Suprapubic skin (tissue), 4 donors: ENCODE measurements around the gene CREB5. TPM values are rescaled to one million over a fixed set of nuclear protein-coding genes. Genes with fewer than 3 reads are reported as not detected.

Experiments
- DNase-seq, 2 donors: peaks; one replicate each; pipeline ENCODE4 v3.0.0-alpha.2; 2019; ENCODE audit warnings: low spot score in 2 of 2
- H3K27ac ChIP-seq: fragments of 200-600 bp; sonication (generic); one replicate; pipeline ENCODE4 v1.5.1; 2019
- H3K27me3 ChIP-seq: fragments of 200-600 bp; sonication (generic); one replicate; pipeline ENCODE4 v1.5.1; 2019
- H3K36me3 ChIP-seq: fragments of 200-600 bp; sonication (generic); one replicate; pipeline ENCODE4 v1.5.1; 2019
- H3K4me1 ChIP-seq: fragments of 200-600 bp; sonication (generic); one replicate; pipeline ENCODE4 v1.5.1; 2019
- H3K4me3 ChIP-seq: fragments of 200-600 bp; sonication (generic); one replicate; pipeline ENCODE4 v1.5.1; 2019; ENCODE audit warnings: mild to moderate bottlenecking
- H3K9me3 ChIP-seq: fragments of 200-600 bp; sonication (generic); one replicate; pipeline ENCODE4 v1.5.1; 2019
- CTCF ChIP-seq, 2 donors: fragments of 200-600 bp in 1 of 2; fragments of 450-650 bp in 1 of 2; sonication (generic) in 1 of 2; IDR thresholded peaks; one replicate each; pipeline ENCODE4 v1.5.1; 2016 to 2019; ENCODE audit warnings: antibody characterized with exemption in 2 of 2, mild to moderate bottlenecking in 1 of 2, moderate library complexity in 1 of 2
- EP300 ChIP-seq: sonication (generic); formaldehyde crosslinking; IDR thresholded peaks from one replicate; pipeline ENCODE4 v1.6.1; 2017; ENCODE audit warnings: antibody characterized with exemption
- POLR2A ChIP-seq, 2 donors: fragments of 450-650 bp; IDR thresholded peaks; one replicate each; pipeline ENCODE4 v1.6.1; 2017; ENCODE audit warnings: antibody characterized with exemption in 2 of 2, mild to moderate bottlenecking in 2 of 2, moderate library complexity in 2 of 2
- POLR2AphosphoS5 ChIP-seq, 3 donors: sonication (generic); formaldehyde crosslinking; IDR thresholded peaks; one replicate each; pipeline ENCODE4 v1.6.1; 2017; ENCODE audit warnings: antibody characterized with exemption in 3 of 3
- WGBS: methylation state at CpG from one replicate; pipeline ENCODE4 v1.1.5; 2018; 5-methylcytosine and 5-hydroxymethylcytosine counted together
- total RNA-seq, 4 donors: library from RNA; depleted of rRNA; stranded (reverse); fragments of >200 nt; gene quantifications; one replicate each; pipeline ENCODE4 v1.1.0, GENCODE V29; 2016

The CREB5 gene
- total RNA-seq, 4 donors from 2014 or later, result 6.2 to 12.1 (median 10.0) TPM

DNA sequence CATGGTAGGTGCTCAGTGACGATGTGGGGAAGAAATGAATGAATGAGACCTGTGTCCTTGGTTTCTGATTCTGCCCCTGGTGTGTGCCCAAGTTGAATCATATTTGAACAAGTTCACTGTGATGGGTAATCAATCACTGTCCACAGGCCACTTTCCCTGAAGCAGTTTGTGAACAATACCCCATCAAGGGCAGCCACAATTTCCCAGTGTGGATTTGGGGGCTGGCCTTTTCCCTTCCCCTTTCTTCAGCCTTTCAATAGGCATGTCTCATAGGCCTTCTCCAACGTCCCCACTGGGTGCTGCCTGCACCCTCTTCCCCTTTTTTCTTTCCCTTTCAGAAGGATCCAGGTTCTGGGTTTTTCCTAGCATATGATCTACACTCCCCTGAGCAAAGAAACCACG is 64.7 kb downstream of the CREB5 start:
- Histone ChIP-seq H3K27ac (no peak overlapping the region), H3K36me3 (no peaks in the 10 kb centered on the region), H3K4me1 (peaks cover 3% of the 10 kb centered on the region), H3K27me3 (peaks cover 5% of the 10 kb centered on the region), H3K9me3 (no peaks in the 10 kb centered on the region), H3K4me3 (no peak overlapping the region)
- no peak for DNase-seq
- WGBS, result 86% methylated on average over 3 of the region's 3 CpGs
- TF ChIP-seq EP300 (no peak), POLR2AphosphoS5 (IDR thresholded peaks at IDR 0.05) (no peak), CTCF (IDR thresholded peaks at IDR 0.05) (no peak), POLR2A (IDR thresholded peaks at IDR 0.05) (no peak)

GRCh38 chr7:28478656-28479055 is 66.3 kb downstream of the CREB5 start:
- Histone ChIP-seq H3K4me1 (peaks cover 3% of the 10 kb centered on the region), H3K36me3 (no peaks in the 10 kb centered on the region), H3K27me3 (peaks cover 5% of the 10 kb centered on the region), H3K27ac (no peak overlapping the region), H3K4me3 (no peak overlapping the region), H3K9me3 (no peaks in the 10 kb centered on the region)
- TF ChIP-seq CTCF (IDR thresholded peaks at IDR 0.05) (no peak), POLR2AphosphoS5 (IDR thresholded peaks at IDR 0.05) (no peak), POLR2A (IDR thresholded peaks at IDR 0.05) (no peak), EP300 (no peak)
- 64% methylated on average over 1 of the region's 1 CpG for WGBS
- DNase-seq, result no peak

DNA sequence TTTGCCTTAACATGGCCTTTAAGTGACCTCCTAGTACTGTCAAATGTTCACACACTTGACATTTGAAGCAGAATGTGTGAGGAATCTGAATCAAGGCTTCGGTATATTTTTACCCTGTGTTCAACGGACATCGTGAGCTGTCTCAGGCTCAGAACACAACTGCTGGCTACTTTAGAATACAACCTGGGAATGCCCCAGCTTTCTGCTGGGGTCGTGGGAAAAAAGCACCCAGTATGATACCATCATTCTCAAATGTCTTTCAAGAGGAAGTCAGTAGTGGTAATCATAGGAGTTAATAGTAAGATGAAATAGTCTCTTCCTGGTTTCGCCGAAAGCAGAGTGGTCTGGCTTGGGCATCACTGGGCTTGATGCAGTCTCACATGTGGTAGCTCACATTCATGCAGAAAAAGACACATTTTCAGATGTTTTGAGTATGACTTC is 67.2 kb downstream of the CREB5 start:
- Histone ChIP-seq H3K27me3 (peaks cover 5% of the 10 kb centered on the region), H3K4me1 (peaks cover 2% of the 10 kb centered on the region), H3K36me3 (no peaks in the 10 kb centered on the region), H3K9me3 (no peaks in the 10 kb centered on the region), H3K4me3 (no peak overlapping the region), H3K27ac (no peak overlapping the region)
- 91% methylated on average over 6 of the region's 6 CpGs for WGBS
- DNase-seq, result no peak
- no peak for TF ChIP-seq CTCF (IDR thresholded peaks at IDR 0.05)
- TF ChIP-seq POLR2AphosphoS5 (IDR thresholded peaks at IDR 0.05), result no peak
- no peak for TF ChIP-seq POLR2A (IDR thresholded peaks at IDR 0.05)
- TF ChIP-seq EP300, result no peak

- TF ChIP-seq POLR2A (IDR thresholded peaks at IDR 0.05) (no peak), POLR2AphosphoS5 (IDR thresholded peaks at IDR 0.05) (no peak), CTCF (IDR thresholded peaks at IDR 0.05) (no peak), EP300 (no peak)
- no peak overlapping the region for H3K4me3 ChIP-seq
- no peak for DNase-seq
- WGBS, result 98% methylated on average over 3 of the region's 3 CpGs
- peaks cover 2% of the 10 kb centered on the region for H3K27me3 ChIP-seq
- H3K9me3 ChIP-seq, result no peaks in the 10 kb centered on the region
- H3K36me3 ChIP-seq, result no peaks in the 10 kb centered on the region
- no peaks in the 10 kb centered on the region for H3K4me1 ChIP-seq
- H3K27ac ChIP-seq, result no peak overlapping the region
Observed at GRCh38 chr7:28480595-28480994, 68.3 kb downstream of the CREB5 start.

DNA sequence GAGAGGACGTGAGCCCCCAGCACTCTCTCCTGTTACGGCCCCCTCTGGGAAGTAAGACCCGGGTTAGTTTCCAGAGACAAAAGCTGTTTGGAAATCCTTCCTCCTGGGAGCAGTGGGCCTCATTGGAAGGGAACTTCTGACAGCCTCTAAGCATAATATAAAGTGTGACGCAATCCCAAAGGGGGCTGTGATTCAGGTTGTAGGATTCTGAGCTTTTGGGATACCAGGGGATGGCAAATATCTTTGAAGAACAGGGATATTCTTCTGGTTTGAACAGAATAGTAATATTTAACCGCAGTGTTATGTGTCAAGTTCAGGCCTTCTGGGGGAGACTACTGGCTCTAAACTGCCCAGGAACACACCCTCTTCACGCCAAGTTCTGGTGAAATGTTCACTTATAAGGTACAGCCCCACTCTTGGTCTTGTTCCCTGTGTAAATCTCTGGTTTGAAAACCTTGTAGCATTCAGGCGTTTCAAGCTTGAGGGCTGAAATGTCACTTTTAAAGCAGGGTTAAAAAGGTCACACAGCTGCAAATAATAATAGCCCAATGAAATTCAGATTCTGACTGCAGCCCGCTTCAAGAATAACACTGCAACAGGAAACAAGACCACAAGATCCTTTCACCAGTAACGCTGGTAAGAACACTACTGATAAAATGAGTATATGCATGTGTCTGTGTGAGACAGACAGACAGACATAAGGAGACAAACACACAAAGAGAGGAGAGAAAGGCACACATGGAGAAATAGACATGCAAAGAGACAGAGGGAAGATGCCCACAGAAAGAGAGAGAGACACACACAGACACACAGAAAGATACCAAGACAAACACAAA is 69.0 kb downstream of the CREB5 start:
- H3K27me3 ChIP-seq, result no peaks in the 10 kb centered on the region
- DNase-seq, result no peak
- 72% methylated on average over 9 of the region's 9 CpGs for WGBS

More for the DNA sequence above, 69.0 kb downstream of the CREB5 start:
- Histone ChIP-seq H3K4me1 (no peaks in the 10 kb centered on the region), H3K4me3 (no peak overlapping the region), H3K9me3 (no peaks in the 10 kb centered on the region), H3K36me3 (no peaks in the 10 kb centered on the region), H3K27ac (no peak overlapping the region)
- TF ChIP-seq POLR2AphosphoS5 (IDR thresholded peaks at IDR 0.05), result no peak
- TF ChIP-seq CTCF (IDR thresholded peaks at IDR 0.05), result no peak
- TF ChIP-seq EP300, result no peak
- no peak for TF ChIP-seq POLR2A (IDR thresholded peaks at IDR 0.05)
